ENCODE results near the gene SART3. TPM values are rescaled to one million over a fixed set of nuclear protein-coding genes. Genes with fewer than 3 reads are reported as not detected.
"Not testable (repeated sequence)": the region's sequence is repeated elsewhere in the genome, so short reads cannot be mapped to it uniquely, and the experiment has no call there.

SART3 gene
- total RNA-seq, 1 donor from 2014 or later: 43.3 TPM

DNA sequence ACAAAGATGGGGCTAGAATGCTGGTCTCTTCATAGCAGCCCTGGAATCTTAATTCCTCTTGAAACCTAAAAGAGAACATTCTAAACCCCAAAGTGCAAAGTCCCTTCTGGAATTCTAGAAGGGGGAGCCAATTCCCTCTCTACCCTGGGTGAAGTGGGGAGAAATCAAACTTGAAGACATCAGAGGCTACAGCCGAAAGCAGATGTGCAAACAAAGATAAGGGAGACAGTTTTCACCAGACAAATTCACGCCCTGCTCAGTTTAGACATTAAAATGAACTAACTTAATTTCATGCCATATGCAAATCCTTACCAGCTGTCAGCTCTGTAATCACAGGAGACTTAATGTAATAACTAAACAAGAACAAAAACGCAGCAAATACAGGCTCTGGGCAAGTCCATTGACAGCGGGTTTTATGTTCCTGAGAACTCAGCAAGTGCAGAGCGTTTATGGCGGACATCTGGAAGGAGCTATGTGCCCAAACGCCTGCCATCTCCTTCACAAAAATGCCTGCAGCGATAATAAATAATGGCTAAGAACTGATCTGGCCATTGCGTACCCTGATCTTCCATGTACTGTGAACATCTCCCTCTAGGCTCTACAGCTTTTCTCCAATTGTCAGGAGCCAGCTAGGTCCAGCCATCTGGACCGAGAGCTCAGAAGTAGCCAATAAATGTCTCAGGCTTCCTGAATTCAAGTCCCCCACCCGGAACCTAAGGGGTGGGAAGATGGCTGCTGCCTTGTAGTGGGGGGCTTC, 65.0 kb downstream of the SART3 start:
- Histone ChIP-seq H3K9me3 (ENCODE audit: control insufficient read depth in 3 of 3, low read length in 3 of 3) (no peaks in the 10 kb centered on the region), H3K4me3 (ENCODE audit: low read length in 3 of 3) (no peak overlapping the region), H3K36me3 (ENCODE audit: control insufficient read depth in 3 of 3, insufficient read depth in 3 of 3, low read length in 3 of 3) (no peaks in the 10 kb centered on the region), H3K9ac (ENCODE audit: low read depth in 1 of 3, low read length in 3 of 3) (no peak overlapping the region), H3K27ac (ENCODE audit: low read depth, low read length) (no peak overlapping the region), H3K4me1 (ENCODE audit: control insufficient read depth in 3 of 3, insufficient read depth in 3 of 3, low read length in 3 of 3) (no peaks in the 10 kb centered on the region), H3K27me3 (ENCODE audit: control insufficient read depth in 3 of 3, insufficient read depth in 3 of 3, low read length in 3 of 3) (peaks cover 3 to 20% (median 9%) of the 10 kb centered on the region in 3 donors)

DNA sequence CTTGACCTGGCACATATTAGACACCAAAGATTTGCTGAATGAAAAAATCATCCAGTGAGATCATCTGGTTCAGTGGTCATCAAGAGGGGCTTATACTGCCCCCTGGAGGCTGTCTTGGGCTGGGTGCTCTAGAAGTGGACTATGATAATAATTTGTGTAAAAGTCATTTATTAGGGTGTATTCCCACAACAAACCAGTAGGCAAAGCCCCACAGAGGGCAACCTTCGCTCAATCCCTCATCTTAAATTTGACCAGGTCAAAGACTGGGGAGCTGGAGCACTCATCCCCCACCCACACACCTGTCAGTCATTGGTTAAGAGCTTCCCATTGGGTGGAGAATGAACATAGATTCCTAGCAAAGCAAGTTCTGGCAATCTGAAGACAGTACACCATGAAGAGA, 65.9 kb downstream of the SART3 start:
- no peak overlapping the region for H3K27ac ChIP-seq (ENCODE audit: low read depth, low read length)
- H3K36me3 ChIP-seq (ENCODE audit: control insufficient read depth in 3 of 3, insufficient read depth in 3 of 3, low read length in 3 of 3): no peaks in the 10 kb centered on the region
- no peak overlapping the region for H3K9ac ChIP-seq (ENCODE audit: low read depth in 1 of 3, low read length in 3 of 3)
- H3K27me3 ChIP-seq (ENCODE audit: control insufficient read depth in 3 of 3, insufficient read depth in 3 of 3, low read length in 3 of 3): peaks cover 3 to 20% (median 9%) of the 10 kb centered on the region in 3 donors
- no peaks in the 10 kb centered on the region for H3K9me3 ChIP-seq (ENCODE audit: control insufficient read depth in 3 of 3, low read length in 3 of 3)
- H3K4me1 ChIP-seq (ENCODE audit: control insufficient read depth in 3 of 3, insufficient read depth in 3 of 3, low read length in 3 of 3): no peaks in the 10 kb centered on the region
- no peak overlapping the region for H3K4me3 ChIP-seq (ENCODE audit: low read length in 3 of 3)

DNA sequence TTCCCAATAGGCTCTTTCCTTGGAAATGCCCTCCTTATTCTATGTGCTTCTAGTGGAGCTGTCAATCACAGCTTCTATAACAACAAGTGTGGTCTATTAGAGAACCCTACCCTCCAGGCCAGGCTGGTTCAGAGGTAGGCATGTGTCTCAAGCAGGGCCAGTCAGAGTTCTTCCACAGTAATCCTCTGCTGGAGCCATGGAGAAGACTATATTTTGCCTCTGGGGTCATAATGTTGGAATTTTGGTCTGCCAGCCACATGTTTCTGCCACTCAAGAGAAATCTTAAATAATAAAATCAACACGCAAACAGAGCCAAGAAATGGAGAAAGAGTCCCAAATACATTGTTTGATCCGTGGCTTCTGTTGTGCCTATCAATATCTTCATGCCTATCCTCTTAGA, 69.7 kb downstream of the SART3 start:
- Histone ChIP-seq H3K4me3 (ENCODE audit: low read length in 3 of 3) (no peak overlapping the region), H3K27ac (ENCODE audit: low read depth, low read length) (no peak overlapping the region), H3K9me3 (ENCODE audit: control insufficient read depth in 3 of 3, low read length in 3 of 3) (no peaks in the 10 kb centered on the region), H3K27me3 (ENCODE audit: control insufficient read depth in 3 of 3, insufficient read depth in 3 of 3, low read length in 3 of 3) (peaks cover 3 to 7% (median 5%) of the 10 kb centered on the region in 3 donors), H3K9ac (ENCODE audit: low read depth in 1 of 3, low read length in 3 of 3) (no peak overlapping the region), H3K4me1 (ENCODE audit: control insufficient read depth in 3 of 3, insufficient read depth in 3 of 3, low read length in 3 of 3) (no peaks in the 10 kb centered on the region), H3K36me3 (ENCODE audit: control insufficient read depth in 3 of 3, insufficient read depth in 3 of 3, low read length in 3 of 3) (no peaks in the 10 kb centered on the region)

GRCh38 chr12:108487029-108487428, 73.9 kb downstream of the SART3 start:
- H3K4me1 ChIP-seq (ENCODE audit: control insufficient read depth in 3 of 3, insufficient read depth in 3 of 3, low read length in 3 of 3); H3K36me3 ChIP-seq (ENCODE audit: control insufficient read depth in 3 of 3, insufficient read depth in 3 of 3, low read length in 3 of 3); H3K27ac ChIP-seq (ENCODE audit: low read depth, low read length); H3K9me3 ChIP-seq (ENCODE audit: control insufficient read depth in 3 of 3, low read length in 3 of 3); H3K4me3 ChIP-seq (ENCODE audit: low read length in 3 of 3); H3K9ac ChIP-seq (ENCODE audit: low read depth in 1 of 3, low read length in 3 of 3); H3K27me3 ChIP-seq (ENCODE audit: control insufficient read depth in 3 of 3, insufficient read depth in 3 of 3, low read length in 3 of 3): not testable (repeated sequence)

DNA sequence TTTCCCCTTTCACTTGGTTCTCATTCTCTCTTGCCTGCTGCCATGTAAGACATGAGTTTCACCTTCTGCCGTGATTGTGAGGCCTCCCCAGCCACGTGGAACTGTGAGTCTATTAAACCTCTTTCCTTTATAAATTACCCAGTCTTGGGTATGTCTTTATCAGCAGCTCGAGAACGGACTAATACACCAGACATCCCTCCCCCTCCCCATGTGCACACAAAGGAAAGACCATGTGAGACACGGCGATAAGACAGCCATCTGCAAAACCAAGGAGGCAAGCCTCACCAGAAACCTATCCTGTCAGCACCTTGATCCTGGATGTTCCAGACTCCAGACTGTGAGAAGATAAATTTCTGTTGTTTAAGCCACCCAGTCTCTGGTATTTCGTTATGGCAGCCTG, 75.6 kb downstream of the SART3 start:
- H3K27ac ChIP-seq (ENCODE audit: low read depth, low read length); H3K4me1 ChIP-seq (ENCODE audit: control insufficient read depth in 3 of 3, insufficient read depth in 3 of 3, low read length in 3 of 3); H3K9ac ChIP-seq (ENCODE audit: low read depth in 1 of 3, low read length in 3 of 3); H3K9me3 ChIP-seq (ENCODE audit: control insufficient read depth in 3 of 3, low read length in 3 of 3); H3K4me3 ChIP-seq (ENCODE audit: low read length in 3 of 3); H3K27me3 ChIP-seq (ENCODE audit: control insufficient read depth in 3 of 3, insufficient read depth in 3 of 3, low read length in 3 of 3); H3K36me3 ChIP-seq (ENCODE audit: control insufficient read depth in 3 of 3, insufficient read depth in 3 of 3, low read length in 3 of 3): not testable (repeated sequence)

DNA sequence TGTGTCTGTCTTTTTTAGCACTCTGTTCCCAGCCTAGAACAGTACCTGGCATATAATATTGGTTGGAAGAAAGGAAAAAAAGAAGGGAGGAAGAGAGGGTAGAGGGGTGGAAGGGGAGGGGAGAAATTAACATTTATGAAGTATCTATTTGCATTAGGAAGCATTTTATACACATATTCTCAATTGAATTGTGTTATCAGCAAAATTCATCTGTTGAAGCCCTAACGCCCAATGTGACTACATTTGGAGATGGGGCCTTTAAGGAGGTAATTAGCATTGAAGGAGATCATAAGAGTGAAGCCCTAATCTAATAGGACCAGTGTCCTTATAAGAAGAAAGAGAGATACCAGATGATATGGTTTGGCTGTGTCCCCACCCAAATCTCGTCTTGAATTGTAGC, 76.1 kb downstream of the SART3 start:
- H3K27ac ChIP-seq (ENCODE audit: low read depth, low read length): no peak overlapping the region
- H3K9me3 ChIP-seq (ENCODE audit: control insufficient read depth in 3 of 3, low read length in 3 of 3): peaks cover 0 to 3% (median 0%) of the 10 kb centered on the region in 3 donors
- no peaks in the 10 kb centered on the region for H3K36me3 ChIP-seq (ENCODE audit: control insufficient read depth in 3 of 3, insufficient read depth in 3 of 3, low read length in 3 of 3)
- H3K4me3 ChIP-seq (ENCODE audit: low read length in 3 of 3): no peak overlapping the region
- no peak overlapping the region for H3K9ac ChIP-seq (ENCODE audit: low read depth in 1 of 3, low read length in 3 of 3)
- H3K27me3 ChIP-seq (ENCODE audit: control insufficient read depth in 3 of 3, insufficient read depth in 3 of 3, low read length in 3 of 3): peaks cover 4 to 13% (median 8%) of the 10 kb centered on the region in 3 donors
- no peaks in the 10 kb centered on the region for H3K4me1 ChIP-seq (ENCODE audit: control insufficient read depth in 3 of 3, insufficient read depth in 3 of 3, low read length in 3 of 3)

- Histone ChIP-seq H3K4me1 (ENCODE audit: control insufficient read depth in 3 of 3, insufficient read depth in 3 of 3, low read length in 3 of 3) (no peaks in the 10 kb centered on the region), H3K4me3 (ENCODE audit: low read length in 3 of 3) (no peak overlapping the region), H3K27me3 (ENCODE audit: control insufficient read depth in 3 of 3, insufficient read depth in 3 of 3, low read length in 3 of 3) (peaks cover 7 to 13% (median 8%) of the 10 kb centered on the region in 3 donors)
These were observed 76.5 kb downstream of the SART3 start for GRCh38 chr12:108484431-108484830.

DNA sequence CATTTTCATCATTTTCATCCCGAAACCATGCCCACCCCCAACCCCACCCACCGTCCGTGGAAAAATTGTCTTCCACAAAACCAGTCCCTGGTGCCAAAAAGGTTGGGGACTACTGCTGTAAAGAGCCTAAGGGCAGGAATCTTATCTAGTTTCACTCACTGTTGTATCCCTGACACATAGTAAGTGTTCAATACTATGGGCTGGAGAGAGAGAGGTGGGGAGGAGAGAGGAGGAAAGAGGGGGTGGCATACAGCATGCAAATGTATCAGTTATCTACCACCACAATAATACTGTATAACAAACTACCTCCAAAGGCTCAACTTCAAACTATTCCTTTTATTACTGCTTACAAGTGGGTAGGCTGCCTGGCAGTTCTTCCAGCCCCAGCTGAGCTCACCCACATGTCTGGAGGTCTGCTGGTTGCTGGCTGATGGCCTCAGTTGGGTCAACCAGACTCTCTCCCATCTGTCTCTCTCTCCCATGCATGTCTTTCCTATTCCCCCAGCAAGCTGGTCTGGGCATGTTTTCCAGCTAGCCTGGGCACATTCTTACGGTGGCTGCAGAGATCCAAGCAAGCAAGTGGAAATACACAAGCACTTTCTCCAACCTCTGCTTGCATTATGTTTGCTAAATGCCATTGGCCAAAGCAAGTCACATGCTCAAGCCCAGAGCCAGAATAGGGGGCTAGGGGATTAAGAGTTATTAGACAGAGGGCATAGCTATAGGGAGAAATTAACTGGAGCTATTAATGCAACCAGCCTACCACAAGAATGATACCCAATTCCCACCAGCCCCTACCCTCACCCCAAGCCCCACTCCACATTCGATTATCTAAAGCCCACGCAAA, 77.5 kb downstream of the SART3 start:
- Histone ChIP-seq H3K9me3 (ENCODE audit: control insufficient read depth in 3 of 3, low read length in 3 of 3) (peaks cover 0 to 3% (median 0%) of the 10 kb centered on the region in 3 donors), H3K4me3 (ENCODE audit: low read length in 3 of 3) (no peak overlapping the region), H3K9ac (ENCODE audit: low read depth in 1 of 3, low read length in 3 of 3) (no peak overlapping the region), H3K27ac (ENCODE audit: low read depth, low read length) (no peak overlapping the region), H3K27me3 (ENCODE audit: control insufficient read depth in 3 of 3, insufficient read depth in 3 of 3, low read length in 3 of 3) (peaks cover 9 to 13% (median 10%) of the 10 kb centered on the region in 3 donors), H3K36me3 (ENCODE audit: control insufficient read depth in 3 of 3, insufficient read depth in 3 of 3, low read length in 3 of 3) (no peaks in the 10 kb centered on the region), H3K4me1 (ENCODE audit: control insufficient read depth in 3 of 3, insufficient read depth in 3 of 3, low read length in 3 of 3) (no peaks in the 10 kb centered on the region)

More at GRCh38 chr12:108484431-108484830, 76.5 kb downstream of the SART3 start:
- peaks cover 0 to 3% (median 0%) of the 10 kb centered on the region in 3 donors for H3K9me3 ChIP-seq (ENCODE audit: control insufficient read depth in 3 of 3, low read length in 3 of 3)
- no peak overlapping the region for H3K27ac ChIP-seq (ENCODE audit: low read depth, low read length)
- no peaks in the 10 kb centered on the region for H3K36me3 ChIP-seq (ENCODE audit: control insufficient read depth in 3 of 3, insufficient read depth in 3 of 3, low read length in 3 of 3)
- no peak overlapping the region for H3K9ac ChIP-seq (ENCODE audit: low read depth in 1 of 3, low read length in 3 of 3)

DNA sequence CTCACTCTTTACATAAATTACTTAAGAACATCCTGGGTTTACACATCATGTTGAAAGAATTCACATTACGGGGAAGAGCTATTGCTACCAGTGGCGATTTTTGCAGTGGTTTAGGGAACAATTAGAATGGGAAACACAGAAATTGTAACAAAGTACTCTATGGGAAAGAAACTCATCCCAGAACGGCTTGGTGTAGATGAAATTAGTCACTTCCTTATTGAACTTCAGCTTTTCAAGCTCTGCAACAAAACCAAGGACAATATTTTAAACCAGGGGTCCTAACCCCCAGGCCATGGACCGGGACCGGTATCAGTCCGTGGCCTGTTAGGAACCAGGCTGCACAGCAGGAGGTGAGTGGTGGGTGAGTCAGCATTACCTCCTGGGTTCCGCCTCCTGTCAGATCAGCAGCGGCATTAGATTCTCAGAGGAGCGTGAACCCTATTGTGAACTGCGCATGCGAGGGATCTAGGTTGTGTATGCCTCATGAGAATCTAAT, 78.2 kb downstream of the SART3 start:
- no peak overlapping the region for H3K27ac ChIP-seq (ENCODE audit: low read depth, low read length)
- H3K36me3 ChIP-seq (ENCODE audit: control insufficient read depth in 3 of 3, insufficient read depth in 3 of 3, low read length in 3 of 3): no peaks in the 10 kb centered on the region
- H3K4me3 ChIP-seq (ENCODE audit: low read length in 3 of 3): no peak overlapping the region
- H3K4me1 ChIP-seq (ENCODE audit: control insufficient read depth in 3 of 3, insufficient read depth in 3 of 3, low read length in 3 of 3): no peaks in the 10 kb centered on the region
- peaks cover 9 to 13% (median 11%) of the 10 kb centered on the region in 3 donors for H3K27me3 ChIP-seq (ENCODE audit: control insufficient read depth in 3 of 3, insufficient read depth in 3 of 3, low read length in 3 of 3)
- peaks cover 0 to 3% (median 0%) of the 10 kb centered on the region in 3 donors for H3K9me3 ChIP-seq (ENCODE audit: control insufficient read depth in 3 of 3, low read length in 3 of 3)
- H3K9ac ChIP-seq (ENCODE audit: low read depth in 1 of 3, low read length in 3 of 3): no peak overlapping the region
